Heart left ventricle (tissue), 16 donors: ENCODE data around the gene CCDC33. TPM values are rescaled to one million over a fixed set of nuclear protein-coding genes. Genes with fewer than 3 reads are reported as not detected.

Experiments
- ATAC-seq, 4 donors: fragments of 200-7000 bp; cut with Tn5 transposase; one replicate each; pipeline ENCODE4 v1.9.1; 2020 to 2022; ENCODE audit warnings: moderate library complexity in 4 of 4, mild to moderate bottlenecking in 3 of 4, moderate number of reproducible peaks in 1 of 4
- DNase-seq, 5 donors: peaks; one replicate each; pipeline ENCODE4 v3.0.0-alpha.2; 2020
- H3K27ac ChIP-seq, 12 donors: fragments of 200-600 bp; sonication (generic) in 4 of 12; one replicate each; pipeline versions ENCODE4 v1.5.0 to v1.8.0; 2016 to 2022; ENCODE audit warnings: mild to moderate bottlenecking in 2 of 12
- H3K27me3 ChIP-seq, 9 donors: fragments of 200-600 bp; sonication (generic) in 2 of 9; one replicate each; pipeline versions ENCODE4 v1.5.1 to v1.8.0; 2016 to 2022; ENCODE audit warnings: mild to moderate bottlenecking in 3 of 9
- H3K36me3 ChIP-seq, 9 donors: fragments of 200-600 bp; sonication (generic) in 2 of 9; one replicate each; pipeline versions ENCODE4 v1.5.0 to v1.8.0; 2018 to 2022; ENCODE audit warnings: mild to moderate bottlenecking in 2 of 9
- H3K4me1 ChIP-seq, 12 donors: fragments of 200-600 bp; sonication (generic) in 4 of 12; one replicate each; pipeline versions ENCODE4 v1.5.0 to v1.8.0; 2016 to 2022; ENCODE audit warnings: mild to moderate bottlenecking in 3 of 12
- H3K4me3 ChIP-seq, 12 donors: fragments of 200-600 bp; sonication (generic) in 4 of 12; one replicate each; pipeline versions ENCODE4 v1.5.0 to v1.8.0; 2017 to 2022; ENCODE audit warnings: mild to moderate bottlenecking in 9 of 12, moderate library complexity in 4 of 12
- H3K9me3 ChIP-seq, 12 donors: fragments of 200-600 bp; sonication (generic) in 4 of 12; one replicate each; pipeline versions ENCODE4 v1.5.0 to v1.8.0; 2016 to 2022; ENCODE audit warnings: mild to moderate bottlenecking in 1 of 12
- POLR2A ChIP-seq, 2 donors: fragments of 450-650 bp; IDR thresholded peaks; one replicate each; pipeline ENCODE4 v1.6.1; 2017; ENCODE audit warnings: antibody characterized with exemption in 2 of 2, mild to moderate bottlenecking in 2 of 2, moderate library complexity in 2 of 2
- WGBS, 4 donors: extraction: QIAGEN DNeasy Blood & Tissue Kit in 2 of 4; methylation state at CpG; one replicate each; pipeline versions ENCODE4 v1.1.5 to v1.1.7; 2013 to 2018; 5-methylcytosine and 5-hydroxymethylcytosine counted together
- intact Hi-C, 10 donors: fragments of 100-400 bp; cut with DNase I; formaldehyde crosslinking; loops; one replicate each; pipeline versions ENCODE4 v1.11.1 to v1.14.2; 2022
- polyA plus RNA-seq, 2 donors: library from polyadenylated mRNA; stranded (reverse); fragments of 200-250 nt; gene quantifications; one replicate each; pipeline ENCODE4 v1.2.3, GENCODE V29; 2013
- total RNA-seq, 9 donors: library from RNA; depleted of rRNA in 2 of 9; stranded (reverse); fragments of >200 nt in 2 of 9; fragmentation: NEBNext Ultra II Directional in 3 of 9; extraction: Animal tissue kit (Norgen Biotek cat#: 25700) in 3 of 9; gene quantifications; one replicate each; pipeline versions ENCODE4 v1.1.0 to v1.2.4, GENCODE V29; 2016 to 2023
- TF ChIP-seq, protein P1 (sequence below), 12 donors: fragments of 200-600 bp; sonication (generic) in 4 of 12; IDR thresholded peaks; one replicate each; pipeline versions ENCODE4 v1.5.0 to v1.8.0; 2018 to 2022; ENCODE audit warnings: antibody characterized with exemption in 12 of 12, mild to moderate bottlenecking in 5 of 12
- donor health status: ischemic (EF 13 %, LVEDD 7.1; RV severe dilation, severe dysfunction).
- donor health status: healthy with polysubstance abuse.
- donor health status: DM: no; HTN: yes; CAD: no.
- donor health status: DM: no; HTN: no; CAD: no.
- donor health status: ischemic (EF 25% LVEDD 6.9; RV normal size, moderate dysfunction).
- donor health status: ischemic (EF 25% LVEDD 5.7; RV mildly dilated, moderate dysfunction).
- donor health status: healthy.
- donor health status: DM: yes; HTN: yes; CAD: no.
- donor health status: ischemic (EF 35%, LVEDD 5.7; RV mildly dilated, moderate dysfunction).
- donor health status: nonischemic (EF 11% LVEDD 7.7; RV severe dilation, severe dysfunction).
- donor health status: DM: yes; HTN: yes; CAD: no.
- donor health status: PGD.
- donor health status: ischemic (EF 29% LVEDD 5.4; RV normal size, mild dysfunction).
- donor health status: nonischemic (EF 23%, LVEDD 6.1; RV moderate dilation, normal function).

Gene CCDC33
- total and polyA plus RNA-seq, 11 donors: 0.08 TPM; not detected in 10

GRCh38 chr15:74320352-74321247 lies 84.5 kb downstream of the CCDC33 start:
- Histone ChIP-seq H3K27me3 (no peaks in the 10 kb centered on the region), H3K36me3 (no peaks in the 10 kb centered on the region), H3K4me3 (no peak overlapping the region), H3K27ac (peak overlapping the region in 10 of 12 donors; percentile 19 to 90 (median 80)), H3K4me1 (peaks cover 9 to 49% (median 46%) of the 10 kb centered on the region in 12 donors), H3K9me3 (no peaks in the 10 kb centered on the region)
- DNase-seq (peak in 4 of 5 donors; percentile 57 to 64 (median 59)), ATAC-seq (peak in 2 of 4 donors; percentile 14 to 21)
- TF ChIP-seq, protein P1, sequence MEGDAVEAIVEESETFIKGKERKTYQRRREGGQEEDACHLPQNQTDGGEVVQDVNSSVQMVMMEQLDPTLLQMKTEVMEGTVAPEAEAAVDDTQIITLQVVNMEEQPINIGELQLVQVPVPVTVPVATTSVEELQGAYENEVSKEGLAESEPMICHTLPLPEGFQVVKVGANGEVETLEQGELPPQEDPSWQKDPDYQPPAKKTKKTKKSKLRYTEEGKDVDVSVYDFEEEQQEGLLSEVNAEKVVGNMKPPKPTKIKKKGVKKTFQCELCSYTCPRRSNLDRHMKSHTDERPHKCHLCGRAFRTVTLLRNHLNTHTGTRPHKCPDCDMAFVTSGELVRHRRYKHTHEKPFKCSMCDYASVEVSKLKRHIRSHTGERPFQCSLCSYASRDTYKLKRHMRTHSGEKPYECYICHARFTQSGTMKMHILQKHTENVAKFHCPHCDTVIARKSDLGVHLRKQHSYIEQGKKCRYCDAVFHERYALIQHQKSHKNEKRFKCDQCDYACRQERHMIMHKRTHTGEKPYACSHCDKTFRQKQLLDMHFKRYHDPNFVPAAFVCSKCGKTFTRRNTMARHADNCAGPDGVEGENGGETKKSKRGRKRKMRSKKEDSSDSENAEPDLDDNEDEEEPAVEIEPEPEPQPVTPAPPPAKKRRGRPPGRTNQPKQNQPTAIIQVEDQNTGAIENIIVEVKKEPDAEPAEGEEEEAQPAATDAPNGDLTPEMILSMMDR (IDR thresholded peaks at IDR 0.05): peak; percentile 38 to 74 (median 61)
- TF ChIP-seq POLR2A (IDR thresholded peaks at IDR 0.05): no peak
- WGBS, 4 donors: 72 to 78% (median 75%) methylated on average over 9 to 10 of the region's 10 CpGs
- intact Hi-C loops: loop anchor here (1.0 to 10.0 kb wide), 7 partner anchors 192 to 348 kb away; no protein-coding TSS in a partner anchor

DNA sequence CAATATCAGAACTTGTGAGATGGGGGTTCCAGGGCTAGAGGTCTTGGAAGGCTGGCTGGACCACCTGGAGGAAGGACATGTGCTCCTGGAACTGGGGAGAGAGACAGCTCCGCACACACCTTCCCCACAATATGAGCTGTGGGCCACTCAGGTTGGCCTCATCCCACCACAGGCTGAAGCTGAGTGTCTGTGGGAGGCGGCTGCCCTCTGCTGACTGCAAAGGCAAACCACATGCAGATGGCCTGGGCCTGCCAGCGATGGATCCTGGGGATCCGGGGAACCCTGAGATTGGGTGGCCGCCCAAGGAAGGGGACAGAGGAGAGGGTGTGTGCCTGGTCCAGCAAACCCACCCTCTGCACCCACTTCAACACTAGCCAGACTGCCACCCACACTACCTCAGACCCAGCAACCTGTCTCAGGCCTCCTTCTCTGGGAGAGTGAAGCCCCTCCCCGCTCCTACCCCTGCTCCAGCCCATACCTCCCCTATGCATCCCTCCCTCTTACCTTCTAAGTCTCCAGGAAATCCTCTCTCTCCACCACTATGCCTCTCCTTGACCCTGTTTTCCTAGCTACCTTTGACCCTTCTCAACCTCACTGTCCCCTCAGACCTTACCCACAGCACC lies 86.5 kb downstream of the CCDC33 start:
- Histone ChIP-seq H3K9me3 (no peaks in the 10 kb centered on the region), H3K4me1 (peaks cover 0 to 28% (median 26%) of the 10 kb centered on the region in 12 donors), H3K36me3 (no peaks in the 10 kb centered on the region), H3K27ac (no peak overlapping the region), H3K4me3 (no peak overlapping the region), H3K27me3 (no peaks in the 10 kb centered on the region)
- intact Hi-C loops: loop anchor here (1.0 to 10.0 kb wide), 7 partner anchors 195 to 350 kb away; no protein-coding TSS in a partner anchor
- ATAC-seq (peak in 3 of 4 donors; percentile 62 to 67 (median 66)), DNase-seq (peak; percentile 55 to 83 (median 68))
- TF ChIP-seq, protein P1 (IDR thresholded peaks at IDR 0.05): peak; percentile 81 to 90 (median 88)
- no peak for TF ChIP-seq POLR2A (IDR thresholded peaks at IDR 0.05)
- WGBS, 4 donors: 29 to 42% (median 35%) methylated on average over 5 to 6 of the region's 6 CpGs

DNA sequence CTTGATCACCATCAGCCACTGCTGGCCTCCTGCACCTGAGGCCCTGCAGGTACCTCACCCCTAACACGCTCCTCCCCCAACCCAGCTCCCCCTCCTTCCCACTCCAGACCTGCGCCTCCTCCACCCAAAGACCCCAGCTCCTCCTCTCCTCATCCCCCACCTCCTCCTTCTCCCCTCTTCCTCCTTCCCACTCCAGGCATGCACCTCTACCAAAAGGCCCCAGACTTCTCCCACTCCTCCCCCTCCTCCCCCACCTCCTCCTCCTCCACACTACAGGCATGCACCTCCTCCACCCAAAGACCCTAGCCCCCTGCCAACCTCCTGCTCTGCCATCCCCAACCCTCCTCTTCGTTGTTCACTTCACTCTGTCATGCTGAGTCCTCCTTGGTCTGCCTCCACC lies 88.6 kb downstream of the CCDC33 start:
- H3K27me3 ChIP-seq: no peaks in the 10 kb centered on the region
- no peak for ATAC-seq
- H3K36me3 ChIP-seq: no peaks in the 10 kb centered on the region
- intact Hi-C loops: loop anchor here (1.0 to 10.0 kb wide), 7 partner anchors 11 to 352 kb away; no protein-coding TSS in a partner anchor
- H3K9me3 ChIP-seq: no peaks in the 10 kb centered on the region
- no peak overlapping the region for H3K4me3 ChIP-seq
- DNase-seq: no peak
- H3K4me1 ChIP-seq: peaks cover 0 to 10% (median 8%) of the 10 kb centered on the region in 12 donors
- TF ChIP-seq, protein P1 (IDR thresholded peaks at IDR 0.05): no peak
- TF ChIP-seq POLR2A (IDR thresholded peaks at IDR 0.05): no peak
- no peak overlapping the region for H3K27ac ChIP-seq
- 78 to 90% (median 82%) methylated on average over 3 of the region's 3 CpGs for WGBS, 4 donors

GRCh38 chr15:74326746-74327145 lies 90.6 kb downstream of the CCDC33 start:
- Histone ChIP-seq H3K36me3 (no peaks in the 10 kb centered on the region), H3K9me3 (no peaks in the 10 kb centered on the region), H3K4me3 (no peak overlapping the region), H3K4me1 (no peaks in the 10 kb centered on the region), H3K27me3 (no peaks in the 10 kb centered on the region), H3K27ac (no peak overlapping the region)
- TF ChIP-seq, protein P1 (IDR thresholded peaks at IDR 0.05): no peak
- no peak for TF ChIP-seq POLR2A (IDR thresholded peaks at IDR 0.05)
- intact Hi-C loops: loop anchor here in 4 of 10 donors (5.0 to 10.0 kb wide), 3 partner anchors 272 to 352 kb away; no protein-coding TSS in a partner anchor
- ATAC-seq (no peak), DNase-seq (peak in 1 of 5 donors; percentile 37)
- 37 to 44% (median 39%) methylated on average over 4 of the region's 4 CpGs for WGBS, 4 donors
